ENCODE results near the gene BEST3.

DNA sequence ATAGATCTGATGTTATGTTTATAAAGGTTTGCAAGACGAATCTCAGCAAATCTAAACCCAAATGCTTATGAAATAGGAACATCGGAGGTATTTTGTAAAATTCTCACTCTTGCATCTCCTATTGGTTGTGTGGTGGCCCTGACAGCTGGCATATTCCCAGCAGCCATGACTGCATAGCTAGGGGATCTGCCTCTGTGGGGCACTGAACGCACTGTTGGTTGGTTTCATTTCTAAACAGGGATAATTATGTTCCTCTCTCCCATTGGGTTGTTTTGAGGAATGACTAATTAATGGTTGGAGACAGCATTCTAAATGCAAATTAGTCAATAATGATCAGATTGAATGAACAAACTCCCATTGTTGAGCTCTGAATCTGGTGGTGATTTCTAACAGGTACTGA, 2.7 kb upstream of the BEST3 start:
- TF ChIP-seq POLR2A (IDR thresholded peaks at IDR 0.05) = no peak
- TF ChIP-seq, protein P1, sequence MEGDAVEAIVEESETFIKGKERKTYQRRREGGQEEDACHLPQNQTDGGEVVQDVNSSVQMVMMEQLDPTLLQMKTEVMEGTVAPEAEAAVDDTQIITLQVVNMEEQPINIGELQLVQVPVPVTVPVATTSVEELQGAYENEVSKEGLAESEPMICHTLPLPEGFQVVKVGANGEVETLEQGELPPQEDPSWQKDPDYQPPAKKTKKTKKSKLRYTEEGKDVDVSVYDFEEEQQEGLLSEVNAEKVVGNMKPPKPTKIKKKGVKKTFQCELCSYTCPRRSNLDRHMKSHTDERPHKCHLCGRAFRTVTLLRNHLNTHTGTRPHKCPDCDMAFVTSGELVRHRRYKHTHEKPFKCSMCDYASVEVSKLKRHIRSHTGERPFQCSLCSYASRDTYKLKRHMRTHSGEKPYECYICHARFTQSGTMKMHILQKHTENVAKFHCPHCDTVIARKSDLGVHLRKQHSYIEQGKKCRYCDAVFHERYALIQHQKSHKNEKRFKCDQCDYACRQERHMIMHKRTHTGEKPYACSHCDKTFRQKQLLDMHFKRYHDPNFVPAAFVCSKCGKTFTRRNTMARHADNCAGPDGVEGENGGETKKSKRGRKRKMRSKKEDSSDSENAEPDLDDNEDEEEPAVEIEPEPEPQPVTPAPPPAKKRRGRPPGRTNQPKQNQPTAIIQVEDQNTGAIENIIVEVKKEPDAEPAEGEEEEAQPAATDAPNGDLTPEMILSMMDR (IDR thresholded peaks at IDR 0.05) = no peak
